Measurements from ENCODE around the gene STK24.

Gene STK24

GRCh38 chr13:98537740-98538139 lies 39.2 kb downstream of the STK24 start:
- no peak for DNase-seq
- in situ Hi-C loops (cut with MboI; ENCODE audit: low pct_unique_long_range_greater_than_20kb, low sequenced_read_pairs) = no loop called here

GRCh38 chr13:98537306-98537705 lies 39.6 kb downstream of the STK24 start:
- DNase-seq = no peak
- in situ Hi-C loops (cut with MboI; ENCODE audit: low pct_unique_long_range_greater_than_20kb, low sequenced_read_pairs) = no loop called here

DNA sequence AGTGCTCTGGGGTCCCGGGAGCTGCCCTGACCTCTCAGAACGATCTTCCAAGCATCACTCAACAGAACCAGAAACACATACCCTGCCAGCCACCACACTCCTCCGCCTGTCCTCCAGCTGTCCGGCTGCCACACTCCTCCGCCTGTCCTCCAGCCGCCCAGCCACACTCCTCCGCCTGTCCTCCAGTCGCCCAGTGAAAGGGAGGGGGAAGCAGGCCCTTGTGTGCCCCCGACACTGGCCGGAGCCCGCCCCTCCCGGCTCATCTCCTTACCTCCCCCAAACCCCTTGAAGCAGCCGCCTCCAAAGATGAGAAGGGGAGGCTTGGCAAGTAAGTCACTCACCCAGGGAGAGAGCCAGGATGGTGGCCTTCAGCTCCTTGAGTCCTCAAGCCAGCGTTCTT lies 40.2 kb downstream of the STK24 start:
- DNase-seq = no peak
- in situ Hi-C loops (cut with MboI; ENCODE audit: low pct_unique_long_range_greater_than_20kb, low sequenced_read_pairs) = no loop called here

- no peak for DNase-seq
- in situ Hi-C loops (cut with MboI; ENCODE audit: low pct_unique_long_range_greater_than_20kb, low sequenced_read_pairs) = no loop called here
Measured at GRCh38 chr13:98535501-98536354, 41.2 kb downstream of the STK24 start.

- in situ Hi-C loops (cut with MboI; ENCODE audit: low pct_unique_long_range_greater_than_20kb, low sequenced_read_pairs) = no loop called here
Measured at GRCh38 chr13:98534821-98535220, 42.1 kb downstream of the STK24 start.

GRCh38 chr13:98533912-98534311 lies 43.0 kb downstream of the STK24 start:
- in situ Hi-C loops (cut with MboI; ENCODE audit: low pct_unique_long_range_greater_than_20kb, low sequenced_read_pairs) = no loop called here

More at GRCh38 chr13:98534821-98535220, 42.1 kb downstream of the STK24 start:
- DNase-seq = no peak

GRCh38 chr13:98532254-98532653 lies 44.7 kb downstream of the STK24 start:
- no peak for DNase-seq
- in situ Hi-C loops (cut with MboI; ENCODE audit: low pct_unique_long_range_greater_than_20kb, low sequenced_read_pairs) = no loop called here

More at GRCh38 chr13:98533912-98534311, 43.0 kb downstream of the STK24 start:
- DNase-seq = no peak

GRCh38 chr13:98530217-98530616 lies 46.7 kb downstream of the STK24 start:
- in situ Hi-C loops (cut with MboI; ENCODE audit: low pct_unique_long_range_greater_than_20kb, low sequenced_read_pairs) = no loop called here
- no peak for DNase-seq

- no peak for DNase-seq
- in situ Hi-C loops (cut with MboI; ENCODE audit: low pct_unique_long_range_greater_than_20kb, low sequenced_read_pairs) = no loop called here
Measured at GRCh38 chr13:98529171-98529570, 47.7 kb downstream of the STK24 start.

DNA sequence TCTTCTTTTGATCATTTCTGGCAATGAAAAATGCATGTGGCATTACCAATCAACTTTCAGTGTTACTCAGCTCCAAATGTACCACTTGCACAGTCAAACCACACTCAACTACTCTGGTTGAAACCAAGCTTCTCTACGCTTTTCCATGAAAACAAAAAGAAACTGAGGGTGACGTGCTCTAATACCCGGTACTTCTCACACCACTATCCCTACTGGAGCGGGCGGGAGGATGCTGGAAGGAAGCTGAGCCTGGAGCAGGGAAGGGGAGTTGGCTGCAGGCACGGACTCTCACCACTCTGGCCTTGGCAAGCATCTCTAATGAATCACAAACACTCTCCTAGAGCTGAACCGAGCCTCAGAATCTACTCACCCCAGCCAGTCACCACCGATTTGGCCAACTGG lies 48.2 kb downstream of the STK24 start:
- DNase-seq = no peak
- in situ Hi-C loops (cut with MboI; ENCODE audit: low pct_unique_long_range_greater_than_20kb, low sequenced_read_pairs) = no loop called here

- in situ Hi-C loops (cut with MboI; ENCODE audit: low pct_unique_long_range_greater_than_20kb, low sequenced_read_pairs) = no loop called here
- DNase-seq = no peak
Measured at GRCh38 chr13:98527526-98527925, 49.4 kb downstream of the STK24 start.

DNA sequence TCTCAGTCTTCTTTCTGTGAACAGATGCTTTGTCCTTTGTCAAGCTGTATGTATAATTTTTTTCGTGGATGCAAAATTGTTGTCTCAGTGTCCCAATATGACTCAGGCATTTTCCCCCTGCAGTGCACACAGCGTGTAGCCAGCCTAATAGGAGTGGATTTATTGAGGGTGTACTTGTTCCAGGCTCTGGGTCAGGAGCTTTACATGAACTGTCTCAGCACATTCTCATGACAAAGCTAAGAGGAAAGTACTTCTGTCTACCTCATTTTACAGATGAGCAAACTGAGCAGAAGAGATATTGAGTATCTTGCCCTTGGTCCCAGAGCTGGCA lies 50.8 kb downstream of the STK24 start:
- in situ Hi-C loops (cut with MboI; ENCODE audit: low pct_unique_long_range_greater_than_20kb, low sequenced_read_pairs) = no loop called here
- no peak for DNase-seq

DNA sequence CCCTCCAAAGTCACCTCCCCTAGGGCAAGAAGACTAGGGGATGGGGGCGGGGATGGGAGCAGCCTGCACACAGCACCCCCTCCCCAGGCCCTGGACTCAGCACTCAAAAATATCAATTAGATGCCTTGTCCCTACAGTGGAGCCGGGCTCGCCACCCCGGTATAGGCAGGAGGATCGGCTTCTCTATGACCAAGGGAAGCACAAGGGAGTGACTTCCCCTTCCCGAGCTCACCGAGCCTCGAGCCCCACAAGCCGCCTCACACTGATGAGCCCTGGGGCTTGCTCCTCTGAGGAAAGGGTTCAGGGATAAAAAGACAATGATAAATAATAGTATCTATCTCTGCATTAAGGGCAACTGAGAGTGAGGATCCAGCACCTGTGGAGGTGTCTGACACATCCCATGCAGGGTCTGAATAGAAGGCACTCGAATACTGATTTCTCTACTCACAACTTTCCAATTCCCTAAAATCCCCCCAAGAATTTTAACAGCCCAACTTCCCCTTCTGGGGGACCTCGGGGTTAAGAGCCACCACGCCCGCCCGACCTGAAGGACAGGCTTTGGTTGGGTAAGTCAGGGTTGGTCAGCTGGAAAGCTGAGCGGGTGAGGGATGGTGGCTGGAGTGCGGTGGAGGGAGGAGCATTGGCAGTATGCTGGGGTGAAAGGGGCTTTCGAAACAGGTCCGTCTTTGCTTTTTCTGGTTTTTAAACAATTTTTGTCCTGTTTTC lies 51.3 kb downstream of the STK24 start:
- no peak for DNase-seq
- in situ Hi-C loops (cut with MboI; ENCODE audit: low pct_unique_long_range_greater_than_20kb, low sequenced_read_pairs) = no loop called here

- in situ Hi-C loops (cut with MboI; ENCODE audit: low pct_unique_long_range_greater_than_20kb, low sequenced_read_pairs) = no loop called here
- DNase-seq = no peak
Measured at GRCh38 chr13:98524793-98525192, 52.1 kb downstream of the STK24 start.

DNA sequence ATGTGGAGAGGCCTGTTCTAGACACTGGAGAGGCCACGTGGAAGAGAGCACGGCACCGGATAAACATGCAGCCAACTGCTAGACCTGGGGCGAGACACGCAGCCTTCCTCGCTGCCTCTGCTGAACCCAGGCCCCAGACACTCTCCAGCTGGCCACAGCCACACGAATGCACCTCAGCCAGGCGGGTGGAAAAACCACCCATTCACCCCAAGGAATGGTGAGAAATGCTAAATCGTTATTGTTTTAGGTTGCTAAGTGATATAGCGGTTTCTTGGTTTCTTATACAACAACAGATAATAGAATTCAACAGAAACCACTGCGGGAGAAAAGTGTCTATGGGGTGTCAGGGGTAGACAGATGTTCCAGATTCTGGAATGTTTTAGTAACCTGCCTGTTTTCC lies 52.5 kb downstream of the STK24 start:
- in situ Hi-C loops (cut with MboI; ENCODE audit: low pct_unique_long_range_greater_than_20kb, low sequenced_read_pairs) = no loop called here
- DNase-seq = no peak

DNA sequence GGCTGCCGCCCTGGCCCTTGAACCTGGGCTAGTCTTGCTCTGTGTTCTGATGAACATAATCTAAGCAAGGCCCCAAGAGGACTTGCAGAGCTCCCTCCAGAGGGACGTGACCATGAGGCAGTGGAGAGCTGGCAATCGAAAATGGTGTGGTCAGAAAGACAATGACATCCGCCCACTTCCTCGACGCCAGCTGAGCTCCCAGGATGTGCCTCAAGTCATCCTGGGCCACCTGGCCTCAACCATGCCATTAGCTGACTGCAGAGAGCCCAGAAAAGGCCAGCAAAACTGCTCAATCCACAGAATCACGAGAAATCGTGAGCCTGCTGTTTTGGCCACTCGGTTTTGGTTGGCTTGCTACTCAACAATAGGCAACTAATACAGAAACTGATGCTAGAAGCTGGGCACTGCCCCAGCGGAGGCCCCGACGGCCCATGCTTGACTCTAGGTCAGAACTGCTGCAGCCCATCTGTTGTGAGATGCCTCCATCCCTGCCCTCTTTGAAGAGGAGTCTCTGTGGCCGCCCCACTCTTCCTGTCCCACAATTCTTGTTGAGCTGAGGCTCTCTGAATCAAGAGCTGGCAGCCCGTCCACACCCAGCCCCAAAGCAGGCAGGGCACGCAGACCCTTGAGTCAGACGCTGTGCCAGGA lies 53.3 kb downstream of the STK24 start:
- DNase-seq = no peak
- in situ Hi-C loops (cut with MboI; ENCODE audit: low pct_unique_long_range_greater_than_20kb, low sequenced_read_pairs) = no loop called here

GRCh38 chr13:98522371-98522770 lies 54.5 kb downstream of the STK24 start:
- in situ Hi-C loops (cut with MboI; ENCODE audit: low pct_unique_long_range_greater_than_20kb, low sequenced_read_pairs) = no loop called here
- DNase-seq = no peak

DNA sequence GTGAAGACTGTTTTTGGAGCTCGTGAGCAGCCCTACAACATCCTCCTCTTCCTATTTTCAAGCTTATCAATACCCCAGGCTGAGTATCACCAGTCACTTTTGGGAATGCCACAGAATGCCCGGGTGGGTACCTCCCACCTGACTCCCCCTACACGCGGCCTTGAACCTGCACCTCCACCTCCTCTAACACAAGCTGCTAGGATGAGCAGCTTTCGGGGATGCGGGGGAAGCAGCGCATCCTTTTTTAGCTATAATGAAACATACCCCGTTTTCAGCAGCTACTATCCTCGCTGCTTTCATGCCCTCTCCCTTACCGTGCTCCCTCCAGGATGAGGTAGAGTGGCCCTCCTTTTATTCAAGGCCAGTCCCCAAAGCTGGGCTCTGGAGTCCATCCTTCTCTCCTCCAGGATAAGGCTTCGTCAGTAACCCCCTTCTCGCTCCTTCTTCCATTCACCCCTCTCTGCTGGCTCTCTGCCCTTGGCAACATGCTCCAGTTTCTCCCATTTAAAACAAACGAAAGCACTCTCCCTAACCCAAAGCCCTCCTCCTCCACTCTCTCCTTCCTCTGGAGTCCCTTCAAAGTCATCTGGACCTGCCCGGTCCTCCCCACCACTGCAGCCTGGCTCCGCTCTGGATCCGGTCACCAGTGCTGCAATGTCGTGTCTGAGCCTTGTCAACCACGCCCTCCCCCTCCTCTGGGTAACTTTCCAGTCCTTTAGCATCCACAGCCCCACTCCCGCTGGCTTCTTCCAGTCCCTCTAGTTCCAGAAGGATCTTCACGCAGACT lies 55.3 kb downstream of the STK24 start:
- no peak for DNase-seq
- in situ Hi-C loops (cut with MboI; ENCODE audit: low pct_unique_long_range_greater_than_20kb, low sequenced_read_pairs) = no loop called here

GRCh38 chr13:98520674-98521449 lies 56.0 kb downstream of the STK24 start:
- in situ Hi-C loops (cut with MboI; ENCODE audit: low pct_unique_long_range_greater_than_20kb, low sequenced_read_pairs) = no loop called here
- no peak for DNase-seq
